PC-9 (cell line): Measurements from ENCODE around the gene KRTAP10-12.

Source experiments
- EZH2 ChIP-seq: fragments of 200-600 bp; sonication (generic); IDR thresholded peaks from 2 replicates; pipeline ENCODE4 v1.8.0; 2017; ENCODE audit warnings: antibody characterized with exemption, low read depth
- TF ChIP-seq, protein P1 (sequence below): fragments of 200-600 bp; sonication (generic); conservative IDR thresholded peaks from 2 replicates; pipeline ENCODE4 v1.6.1; 2017; ENCODE audit warnings: mixed run types, antibody characterized with exemption, mild to moderate bottlenecking, moderate library complexity

GRCh38 chr21:44691686-44692085, 5.3 kb upstream of the KRTAP10-12 start:
- TF ChIP-seq, protein P1, sequence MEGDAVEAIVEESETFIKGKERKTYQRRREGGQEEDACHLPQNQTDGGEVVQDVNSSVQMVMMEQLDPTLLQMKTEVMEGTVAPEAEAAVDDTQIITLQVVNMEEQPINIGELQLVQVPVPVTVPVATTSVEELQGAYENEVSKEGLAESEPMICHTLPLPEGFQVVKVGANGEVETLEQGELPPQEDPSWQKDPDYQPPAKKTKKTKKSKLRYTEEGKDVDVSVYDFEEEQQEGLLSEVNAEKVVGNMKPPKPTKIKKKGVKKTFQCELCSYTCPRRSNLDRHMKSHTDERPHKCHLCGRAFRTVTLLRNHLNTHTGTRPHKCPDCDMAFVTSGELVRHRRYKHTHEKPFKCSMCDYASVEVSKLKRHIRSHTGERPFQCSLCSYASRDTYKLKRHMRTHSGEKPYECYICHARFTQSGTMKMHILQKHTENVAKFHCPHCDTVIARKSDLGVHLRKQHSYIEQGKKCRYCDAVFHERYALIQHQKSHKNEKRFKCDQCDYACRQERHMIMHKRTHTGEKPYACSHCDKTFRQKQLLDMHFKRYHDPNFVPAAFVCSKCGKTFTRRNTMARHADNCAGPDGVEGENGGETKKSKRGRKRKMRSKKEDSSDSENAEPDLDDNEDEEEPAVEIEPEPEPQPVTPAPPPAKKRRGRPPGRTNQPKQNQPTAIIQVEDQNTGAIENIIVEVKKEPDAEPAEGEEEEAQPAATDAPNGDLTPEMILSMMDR, result no peak
- no peak for TF ChIP-seq EZH2
